SK-N-SH treated with all-trans-retinoic acid at 6 μM for 48 hours (cell line): ENCODE measurements around the gene ACTL10.

Experiments used
- ATAC-seq: fragments of 200-7000 bp; cut with Tn5 transposase; 3 replicates; pipeline ENCODE4 v1.9.1; 2020; ENCODE audit warnings: mild to moderate bottlenecking, moderate library complexity
- ARNTL ChIP-seq: fragments of 450-650 bp; formaldehyde crosslinking; IDR thresholded peaks from 2 replicates; pipeline ENCODE4 v1.5.0; 2020; ENCODE audit warnings: low read depth, mild to moderate bottlenecking, moderate library complexity, borderline replicate concordance
- CREB5 ChIP-seq: fragments of 250-450 bp; sonication (Bioruptor Pico); IDR thresholded peaks from 2 replicates; pipeline ENCODE4 v1.5.1; 2020; ENCODE audit warnings: low read depth, mild to moderate bottlenecking, moderate library complexity
- CSDC2 ChIP-seq: fragments of 250-450 bp; sonication (Bioruptor Pico); IDR thresholded peaks from 2 replicates; pipeline ENCODE4 v1.5.0; 2020; ENCODE audit warnings: mild to moderate bottlenecking, moderate library complexity
- ESRRG ChIP-seq: fragments of 250-450 bp; sonication (Bioruptor Pico); IDR thresholded peaks from 2 replicates; pipeline ENCODE4 v1.6.1; 2021; ENCODE audit warnings: mild to moderate bottlenecking
- ISL1 ChIP-seq: fragments of 250-450 bp; sonication (Bioruptor Pico); IDR thresholded peaks from 2 replicates; pipeline ENCODE4 v2.1.2; 2022; ENCODE audit warnings: mild to moderate bottlenecking, moderate library complexity
- OSR1 ChIP-seq: fragments of 250-450 bp; sonication (Bioruptor Pico); IDR thresholded peaks from 2 replicates; pipeline ENCODE4 v1.8.0; 2022; ENCODE audit warnings: moderate library complexity, mild to moderate bottlenecking, inconsistent platforms
- PPARA ChIP-seq: fragments of 250-450 bp; sonication (Bioruptor Pico); IDR thresholded peaks from 2 replicates; pipeline ENCODE4 v1.5.0; 2020; ENCODE audit warnings: mild to moderate bottlenecking, borderline replicate concordance
- RARB ChIP-seq: fragments of 250-450 bp; sonication (Bioruptor Pico); IDR thresholded peaks from 2 replicates; pipeline ENCODE4 v1.8.0; 2021; ENCODE audit warnings: mild to moderate bottlenecking, moderate library complexity
- SNAI2 ChIP-seq: fragments of 250-450 bp; sonication (Bioruptor Pico); IDR thresholded peaks from 2 replicates; pipeline ENCODE4 v1.5.0; 2020; ENCODE audit warnings: mild to moderate bottlenecking, moderate library complexity
- TCF4 ChIP-seq: fragments of 250-450 bp; sonication (Bioruptor Pico); IDR thresholded peaks from 2 replicates; pipeline ENCODE4 v1.8.0; 2021; ENCODE audit warnings: mild to moderate bottlenecking, moderate library complexity, borderline replicate concordance
- TOX ChIP-seq: fragments of 250-450 bp; sonication (Bioruptor Pico); IDR thresholded peaks from 2 replicates; pipeline ENCODE4 v1.8.0; 2021; ENCODE audit warnings: mild to moderate bottlenecking, moderate library complexity, borderline replicate concordance
- TSHZ2 ChIP-seq: fragments of 250-450 bp; sonication (Bioruptor Pico); IDR thresholded peaks from 2 replicates; pipeline ENCODE4 v1.5.0; 2020; ENCODE audit warnings: mild to moderate bottlenecking, moderate library complexity
- ZC3H10 ChIP-seq: fragments of 250-450 bp; sonication (Bioruptor Pico); IDR thresholded peaks from 2 replicates; pipeline ENCODE4 v1.5.1; 2021; ENCODE audit warnings: mild to moderate bottlenecking, moderate library complexity
- ZFP3 ChIP-seq: fragments of 250-450 bp; sonication (Bioruptor Pico); IDR thresholded peaks from 2 replicates; pipeline ENCODE4 v1.5.0; 2020; ENCODE audit warnings: mild to moderate bottlenecking, moderate library complexity
- ZFP30 ChIP-seq: fragments of 450-650 bp; formaldehyde crosslinking; IDR thresholded peaks from 2 replicates; pipeline ENCODE4 v1.5.0; 2022; ENCODE audit warnings: mild to moderate bottlenecking, moderate library complexity
- ZNF565 ChIP-seq: fragments of 450-650 bp; formaldehyde crosslinking; conservative IDR thresholded peaks from 2 replicates; pipeline ENCODE4 v1.5.0; 2020; ENCODE audit warnings: low read depth, mild to moderate bottlenecking, moderate library complexity
- ZNF8 ChIP-seq: fragments of 450-650 bp; formaldehyde crosslinking; IDR thresholded peaks from 2 replicates; pipeline ENCODE4 v1.5.0; 2020; ENCODE audit warnings: mild to moderate bottlenecking, moderate library complexity
- TF ChIP-seq, protein P1 (sequence below): fragments of 250-450 bp; sonication (Bioruptor Pico); IDR thresholded peaks from 2 replicates; pipeline ENCODE4 v1.8.0; 2021; ENCODE audit warnings: low read depth, mild to moderate bottlenecking, moderate library complexity, borderline replicate concordance
- TF ChIP-seq, protein P2 (sequence below): fragments of 250-450 bp; sonication (Bioruptor Pico); IDR thresholded peaks from 2 replicates; pipeline ENCODE4 v1.8.0; 2020; ENCODE audit warnings: mild to moderate bottlenecking, moderate library complexity, borderline replicate concordance

Gene ACTL10

GRCh38 chr20:33688938-33689424 is 22.2 kb downstream of the ACTL10 start:
- no peak for ATAC-seq
- TF ChIP-seq TSHZ2 (CRISPR knock-in tag) (no peak), ZC3H10 (CRISPR knock-in tag) (no peak), TCF4 (CRISPR knock-in tag) (no peak)
- TF ChIP-seq, protein P1, sequence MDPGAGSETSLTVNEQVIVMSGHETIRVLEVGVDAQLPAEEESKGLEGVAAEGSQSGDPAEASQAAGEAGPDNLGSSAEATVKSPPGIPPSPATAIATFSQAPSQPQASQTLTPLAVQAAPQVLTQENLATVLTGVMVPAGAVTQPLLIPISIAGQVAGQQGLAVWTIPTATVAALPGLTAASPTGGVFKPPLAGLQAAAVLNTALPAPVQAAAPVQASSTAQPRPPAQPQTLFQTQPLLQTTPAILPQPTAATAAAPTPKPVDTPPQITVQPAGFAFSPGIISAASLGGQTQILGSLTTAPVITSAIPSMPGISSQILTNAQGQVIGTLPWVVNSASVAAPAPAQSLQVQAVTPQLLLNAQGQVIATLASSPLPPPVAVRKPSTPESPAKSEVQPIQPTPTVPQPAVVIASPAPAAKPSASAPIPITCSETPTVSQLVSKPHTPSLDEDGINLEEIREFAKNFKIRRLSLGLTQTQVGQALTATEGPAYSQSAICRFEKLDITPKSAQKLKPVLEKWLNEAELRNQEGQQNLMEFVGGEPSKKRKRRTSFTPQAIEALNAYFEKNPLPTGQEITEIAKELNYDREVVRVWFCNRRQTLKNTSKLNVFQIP (CRISPR knock-in tag): no peak

DNA sequence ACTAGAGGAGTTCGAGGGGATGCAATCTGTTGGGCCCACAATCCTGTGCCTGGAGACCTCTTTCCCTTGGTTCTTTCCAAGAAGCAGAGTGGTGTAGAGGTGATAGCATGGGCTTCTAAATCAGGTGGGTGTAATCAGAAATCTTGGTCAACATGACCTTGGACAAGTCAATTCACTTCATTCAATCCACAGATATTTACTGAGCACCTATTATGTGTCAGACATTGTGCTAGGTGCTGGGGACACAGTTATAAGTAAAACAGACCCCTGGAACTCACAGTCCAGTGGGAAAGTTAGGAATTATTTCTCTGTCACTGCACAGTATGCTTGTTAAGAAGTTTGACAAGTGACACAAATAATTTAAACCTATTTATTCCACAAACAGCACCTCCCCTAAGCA is 22.8 kb downstream of the ACTL10 start:
- no peak for ATAC-seq
- TF ChIP-seq ARNTL (CRISPR knock-in tag) (no peak), ZFP3 (CRISPR knock-in tag) (no peak), ZNF8 (CRISPR knock-in tag) (no peak), CREB5 (CRISPR knock-in tag) (no peak), ZNF565 (CRISPR knock-in tag) (no peak), ZC3H10 (CRISPR knock-in tag) (no peak), TCF4 (CRISPR knock-in tag) (no peak), TOX (no peak), OSR1 (no peak), ZFP30 (CRISPR knock-in tag) (no peak), TSHZ2 (CRISPR knock-in tag) (no peak)
- TF ChIP-seq, protein P1 (CRISPR knock-in tag): no peak
- TF ChIP-seq, protein P2, sequence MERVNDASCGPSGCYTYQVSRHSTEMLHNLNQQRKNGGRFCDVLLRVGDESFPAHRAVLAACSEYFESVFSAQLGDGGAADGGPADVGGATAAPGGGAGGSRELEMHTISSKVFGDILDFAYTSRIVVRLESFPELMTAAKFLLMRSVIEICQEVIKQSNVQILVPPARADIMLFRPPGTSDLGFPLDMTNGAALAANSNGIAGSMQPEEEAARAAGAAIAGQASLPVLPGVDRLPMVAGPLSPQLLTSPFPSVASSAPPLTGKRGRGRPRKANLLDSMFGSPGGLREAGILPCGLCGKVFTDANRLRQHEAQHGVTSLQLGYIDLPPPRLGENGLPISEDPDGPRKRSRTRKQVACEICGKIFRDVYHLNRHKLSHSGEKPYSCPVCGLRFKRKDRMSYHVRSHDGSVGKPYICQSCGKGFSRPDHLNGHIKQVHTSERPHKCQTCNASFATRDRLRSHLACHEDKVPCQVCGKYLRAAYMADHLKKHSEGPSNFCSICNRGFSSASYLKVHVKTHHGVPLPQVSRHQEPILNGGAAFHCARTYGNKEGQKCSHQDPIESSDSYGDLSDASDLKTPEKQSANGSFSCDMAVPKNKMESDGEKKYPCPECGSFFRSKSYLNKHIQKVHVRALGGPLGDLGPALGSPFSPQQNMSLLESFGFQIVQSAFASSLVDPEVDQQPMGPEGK (CRISPR knock-in tag): no peak
- TF ChIP-seq, all 23 proteins: peak for 0

DNA sequence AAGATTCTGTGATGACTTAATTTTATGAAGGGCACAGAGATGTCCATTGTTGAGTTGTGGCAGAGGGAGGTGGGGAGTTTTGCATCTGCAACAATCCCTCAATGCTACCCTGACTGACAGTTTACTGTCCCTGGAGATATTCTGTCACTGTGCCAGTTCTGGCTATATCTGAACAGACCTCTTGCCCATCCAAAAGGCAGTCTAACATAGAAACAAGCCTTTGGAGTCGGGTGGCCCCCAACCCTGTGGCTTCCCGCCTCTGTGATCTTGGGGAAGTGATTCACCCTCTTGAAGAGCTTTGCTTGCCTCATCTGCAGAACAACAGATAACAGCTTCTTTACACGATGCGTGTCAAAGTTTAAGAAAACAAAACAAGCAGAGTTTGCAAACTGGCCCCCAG is 23.2 kb downstream of the ACTL10 start:
- no peak for ATAC-seq
- TF ChIP-seq TOX (no peak), SNAI2 (CRISPR knock-in tag) (no peak), ZFP3 (CRISPR knock-in tag) (no peak), RARB (no peak), ISL1 (CRISPR knock-in tag) (no peak), TCF4 (CRISPR knock-in tag) (no peak), ZNF8 (CRISPR knock-in tag) (no peak), PPARA (CRISPR knock-in tag) (no peak), ESRRG (CRISPR knock-in tag) (no peak), ZC3H10 (CRISPR knock-in tag) (no peak), CSDC2 (CRISPR knock-in tag) (no peak), CREB5 (CRISPR knock-in tag) (no peak)
- TF ChIP-seq, protein P2 (CRISPR knock-in tag): no peak
